ENCODE data around the gene SLC26A4. TPM values are rescaled to one million over a fixed set of nuclear protein-coding genes. Genes with fewer than 3 reads are reported as not detected.

SLC26A4 gene
- total and polyA plus RNA-seq, 5 donors: 0.23 to 0.84 (median 0.37) TPM

DNA sequence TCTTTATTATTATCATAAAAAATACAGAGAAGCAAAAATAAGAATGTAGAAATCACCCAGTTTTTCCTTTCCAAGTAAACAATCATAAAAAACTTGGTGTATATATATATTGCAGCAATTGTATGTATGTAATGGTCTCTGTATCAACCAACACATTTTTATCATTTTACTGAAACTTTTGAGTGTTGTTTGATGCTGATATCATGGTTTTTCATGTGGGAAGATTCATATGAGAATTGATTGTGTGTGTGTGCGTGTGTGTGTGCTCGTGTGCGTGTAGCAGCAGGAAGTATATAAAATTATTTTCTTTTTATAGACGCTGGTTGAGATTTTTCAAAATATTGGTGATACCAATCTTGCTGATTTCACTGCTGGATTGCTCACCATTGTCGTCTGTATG, 22.3 kb downstream of the SLC26A4 start:
- H3K27me3 ChIP-seq (ENCODE audit: control insufficient read depth, insufficient read depth): no peaks in the 10 kb centered on the region
- 88% methylated on average over 5 of the region's 5 CpGs for WGBS
- ATAC-seq (no peak), DNase-seq (no peak)
- no peaks in the 10 kb centered on the region for H3K9me3 ChIP-seq (ENCODE audit: control insufficient read depth, low read length)
- H3K4me1 ChIP-seq (ENCODE audit: control insufficient read depth, insufficient read depth, low read length): no peaks in the 10 kb centered on the region
- H3K27ac ChIP-seq (ENCODE audit: low read length): no peak overlapping the region
- intact Hi-C loops (cut with DNase I): no loop called here
- no peak overlapping the region for H3K4me3 ChIP-seq (ENCODE audit: low read length)

DNA sequence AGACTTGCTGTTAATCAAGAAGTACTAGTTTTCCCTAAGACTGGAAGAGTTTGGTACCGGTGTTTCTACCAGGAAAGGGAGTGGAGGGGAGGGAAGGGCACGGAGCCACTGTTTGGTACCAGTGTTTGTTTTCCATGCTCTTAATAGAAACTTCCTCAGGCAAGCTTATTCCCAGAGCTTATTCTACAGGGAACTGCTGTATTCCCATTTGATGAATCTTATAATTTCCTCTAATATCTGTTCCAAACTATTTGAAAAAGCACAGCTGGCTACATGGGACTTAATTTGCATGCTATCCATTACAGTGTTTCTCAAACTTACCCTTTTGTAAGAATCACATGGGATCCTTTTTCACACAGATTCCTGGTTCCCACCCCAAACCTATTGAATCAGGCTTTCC, 23.7 kb downstream of the SLC26A4 start:
- ATAC-seq (no peak), DNase-seq (no peak)
- intact Hi-C loops (cut with DNase I): no loop called here
- Histone ChIP-seq H3K27ac (ENCODE audit: low read length) (no peak overlapping the region), H3K4me1 (ENCODE audit: control insufficient read depth, insufficient read depth, low read length) (no peaks in the 10 kb centered on the region), H3K9me3 (ENCODE audit: control insufficient read depth, low read length) (no peaks in the 10 kb centered on the region), H3K4me3 (ENCODE audit: low read length) (no peak overlapping the region), H3K27me3 (ENCODE audit: control insufficient read depth, insufficient read depth) (no peaks in the 10 kb centered on the region)
- 56% methylated on average over 2 of the region's 2 CpGs for WGBS

DNA sequence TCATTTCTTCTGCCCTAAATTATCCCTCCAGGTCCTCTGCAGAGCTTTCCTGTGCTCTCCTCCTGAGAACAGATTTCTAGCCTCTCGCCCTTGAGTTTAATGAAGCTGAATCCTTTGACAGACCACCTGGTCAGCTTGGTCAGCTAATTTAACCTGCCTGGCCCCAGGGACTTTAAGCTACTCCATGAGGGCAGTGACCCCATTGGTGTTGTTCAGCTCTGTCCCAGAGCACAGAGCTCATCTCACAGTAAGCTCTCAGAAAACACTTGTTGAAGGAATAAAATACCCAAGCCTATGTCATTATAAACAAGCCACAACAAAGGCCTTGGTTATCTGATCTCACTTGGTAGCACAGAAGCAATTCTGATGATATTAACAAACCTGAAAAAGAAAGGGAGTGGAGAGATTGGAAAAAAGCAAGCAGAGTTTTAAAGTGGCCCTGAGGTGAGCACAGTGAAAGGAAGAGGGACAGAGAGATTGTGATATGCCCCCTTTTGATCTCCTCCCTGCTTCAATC, 24.4 kb downstream of the SLC26A4 start:
- intact Hi-C loops (cut with DNase I): no loop called here
- WGBS: 94% methylated on average over 1 of the region's 1 CpG
- H3K27ac ChIP-seq (ENCODE audit: low read length): no peak overlapping the region
- no peaks in the 10 kb centered on the region for H3K27me3 ChIP-seq (ENCODE audit: control insufficient read depth, insufficient read depth)
- no peak overlapping the region for H3K4me3 ChIP-seq (ENCODE audit: low read length)
- H3K4me1 ChIP-seq (ENCODE audit: control insufficient read depth, insufficient read depth, low read length): no peaks in the 10 kb centered on the region
- no peaks in the 10 kb centered on the region for H3K9me3 ChIP-seq (ENCODE audit: control insufficient read depth, low read length)
- DNase-seq (no peak), ATAC-seq (no peak)

DNA sequence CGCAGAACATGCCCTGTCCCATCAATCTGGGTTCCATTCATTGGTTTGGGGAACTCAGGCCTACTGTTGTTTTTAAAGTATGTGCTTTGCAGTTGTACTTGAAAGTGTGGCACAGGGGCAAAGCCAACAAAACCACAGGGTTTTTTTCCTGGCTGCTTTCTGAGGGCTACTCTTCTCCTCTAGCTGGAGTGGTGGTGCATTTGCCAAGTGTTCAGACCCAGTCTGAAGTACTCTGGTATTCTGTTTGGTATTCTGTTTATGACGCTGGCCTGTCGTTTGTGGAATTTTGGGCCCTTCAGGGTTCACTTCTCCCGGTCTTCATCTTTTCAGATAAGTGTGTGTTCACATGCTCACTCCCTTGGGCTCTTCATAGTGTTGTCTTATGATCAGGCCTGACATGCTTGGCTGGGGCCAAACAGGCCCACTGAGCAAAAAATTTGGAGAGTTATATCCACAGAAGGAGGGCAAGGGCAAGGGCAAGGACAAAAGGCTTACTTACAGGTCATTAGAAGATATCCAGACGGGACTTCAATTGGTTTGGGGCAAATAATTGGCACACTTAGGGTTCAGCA, 26.3 kb downstream of the SLC26A4 start:
- H3K27ac ChIP-seq (ENCODE audit: low read length): no peak overlapping the region
- 81% methylated on average over 5 of the region's 5 CpGs for WGBS
- intact Hi-C loops (cut with DNase I): no loop called here
- no peak for DNase-seq
- peaks cover 2% of the 10 kb centered on the region for H3K4me1 ChIP-seq (ENCODE audit: control insufficient read depth, insufficient read depth, low read length)
- H3K27me3 ChIP-seq (ENCODE audit: control insufficient read depth, insufficient read depth): no peaks in the 10 kb centered on the region
- ATAC-seq: no peak
- no peaks in the 10 kb centered on the region for H3K9me3 ChIP-seq (ENCODE audit: control insufficient read depth, low read length)
- H3K4me3 ChIP-seq (ENCODE audit: low read length): no peak overlapping the region

DNA sequence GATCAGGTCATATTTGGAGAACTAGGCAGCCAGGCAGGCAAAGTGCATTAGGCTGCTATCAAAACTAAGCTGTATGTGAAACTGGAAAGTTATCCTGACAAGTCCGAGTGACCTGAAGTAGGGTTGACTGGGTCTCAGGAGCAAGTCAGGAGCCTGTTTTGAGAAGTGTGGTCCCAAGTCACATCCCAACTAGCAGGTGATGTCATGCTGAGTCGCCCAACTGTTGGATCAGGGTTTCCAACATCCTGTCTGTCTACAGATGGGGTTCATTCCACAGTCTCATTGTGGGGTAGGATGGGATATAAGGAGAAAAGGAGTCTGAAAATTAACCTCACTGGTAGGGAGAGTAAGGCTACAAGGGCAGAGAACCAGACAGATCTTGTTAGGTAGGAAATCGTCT, 27.0 kb downstream of the SLC26A4 start:
- Histone ChIP-seq H3K9me3 (ENCODE audit: control insufficient read depth, low read length) (no peaks in the 10 kb centered on the region), H3K4me1 (ENCODE audit: control insufficient read depth, insufficient read depth, low read length) (peaks cover 2% of the 10 kb centered on the region), H3K27me3 (ENCODE audit: control insufficient read depth, insufficient read depth) (no peaks in the 10 kb centered on the region), H3K27ac (ENCODE audit: low read length) (no peak overlapping the region), H3K4me3 (ENCODE audit: low read length) (no peak overlapping the region)
- ATAC-seq (no peak), DNase-seq (no peak)
- WGBS: 77% methylated on average over 3 of the region's 3 CpGs
- intact Hi-C loops (cut with DNase I): no loop called here

DNA sequence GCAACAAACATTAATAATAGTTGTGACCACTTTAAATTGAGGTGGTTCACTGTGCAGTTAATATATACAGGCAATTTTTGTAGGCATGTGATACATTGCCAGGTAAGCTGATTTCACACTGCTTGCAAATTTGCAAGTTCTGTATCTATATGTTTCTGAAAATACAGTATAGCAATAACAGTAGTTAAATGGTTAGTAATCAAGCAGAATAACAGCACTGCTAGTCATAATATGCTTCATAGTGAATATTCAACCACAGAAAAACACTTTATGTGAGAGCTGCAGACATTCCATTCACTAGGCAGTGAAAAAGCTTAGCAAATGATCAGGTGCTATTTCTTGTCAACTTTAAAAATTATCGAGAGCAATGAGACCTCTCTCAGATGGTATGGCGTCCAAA, 28.9 kb downstream of the SLC26A4 start:
- intact Hi-C loops (cut with DNase I): no loop called here
- DNase-seq: no peak
- H3K4me3 ChIP-seq (ENCODE audit: low read length): no peak overlapping the region
- no peak for ATAC-seq
- WGBS: 96% methylated on average over 2 of the region's 2 CpGs
- no peaks in the 10 kb centered on the region for H3K9me3 ChIP-seq (ENCODE audit: control insufficient read depth, low read length)
- H3K27ac ChIP-seq (ENCODE audit: low read length): no peak overlapping the region
- H3K27me3 ChIP-seq (ENCODE audit: control insufficient read depth, insufficient read depth): no peaks in the 10 kb centered on the region
- peaks cover 3% of the 10 kb centered on the region for H3K4me1 ChIP-seq (ENCODE audit: control insufficient read depth, insufficient read depth, low read length)

DNA sequence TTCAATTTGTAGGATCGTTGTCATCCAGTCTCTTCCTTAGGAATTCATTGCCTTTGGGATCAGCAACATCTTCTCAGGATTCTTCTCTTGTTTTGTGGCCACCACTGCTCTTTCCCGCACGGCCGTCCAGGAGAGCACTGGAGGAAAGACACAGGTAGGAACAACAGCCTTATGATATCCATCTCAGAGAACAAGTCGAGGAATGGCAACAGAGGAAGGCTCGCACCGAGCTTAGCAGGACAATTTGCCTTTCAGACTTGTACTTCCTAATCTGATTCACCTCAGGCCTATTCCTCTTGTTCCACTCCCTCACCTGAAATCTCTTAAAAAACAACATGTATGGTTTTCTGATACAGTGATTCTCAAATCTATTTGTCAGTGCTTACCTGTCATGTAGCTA, 29.5 kb downstream of the SLC26A4 start:
- ATAC-seq: no peak
- Histone ChIP-seq H3K9me3 (ENCODE audit: control insufficient read depth, low read length) (no peaks in the 10 kb centered on the region), H3K27me3 (ENCODE audit: control insufficient read depth, insufficient read depth) (no peaks in the 10 kb centered on the region), H3K27ac (ENCODE audit: low read length) (no peak overlapping the region), H3K4me3 (ENCODE audit: low read length) (no peak overlapping the region), H3K4me1 (ENCODE audit: control insufficient read depth, insufficient read depth, low read length) (peaks cover 3% of the 10 kb centered on the region)
- no peak for DNase-seq
- WGBS: 90% methylated on average over 7 of the region's 7 CpGs
- intact Hi-C loops (cut with DNase I): no loop called here

DNA sequence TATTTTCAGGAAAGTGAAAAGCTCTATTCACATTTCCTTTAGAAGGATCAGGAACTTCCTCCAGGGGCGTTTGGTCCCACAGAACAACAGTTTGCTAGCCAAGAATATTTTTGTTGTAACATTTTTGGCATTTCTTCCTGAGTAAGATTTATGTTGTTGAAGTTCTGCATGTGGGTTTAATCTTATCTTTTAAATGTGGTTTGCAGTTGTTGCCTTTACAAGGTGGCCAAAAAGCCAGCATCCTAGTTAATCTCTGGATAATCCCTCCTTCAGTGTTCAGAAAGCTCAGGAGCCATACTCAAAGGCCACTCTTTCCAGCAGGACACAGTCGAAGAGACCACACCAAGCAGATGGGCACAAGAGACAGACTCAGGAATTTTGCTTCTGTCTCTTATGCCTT, 30.0 kb downstream of the SLC26A4 start:
- Histone ChIP-seq H3K27me3 (ENCODE audit: control insufficient read depth, insufficient read depth) (no peaks in the 10 kb centered on the region), H3K4me3 (ENCODE audit: low read length) (no peak overlapping the region), H3K27ac (ENCODE audit: low read length) (no peak overlapping the region), H3K4me1 (ENCODE audit: control insufficient read depth, insufficient read depth, low read length) (peaks cover 3% of the 10 kb centered on the region), H3K9me3 (ENCODE audit: control insufficient read depth, low read length) (no peaks in the 10 kb centered on the region)
- no peak for DNase-seq
- ATAC-seq: no peak
- WGBS: 32% methylated on average over 2 of the region's 2 CpGs
- intact Hi-C loops (cut with DNase I): no loop called here

DNA sequence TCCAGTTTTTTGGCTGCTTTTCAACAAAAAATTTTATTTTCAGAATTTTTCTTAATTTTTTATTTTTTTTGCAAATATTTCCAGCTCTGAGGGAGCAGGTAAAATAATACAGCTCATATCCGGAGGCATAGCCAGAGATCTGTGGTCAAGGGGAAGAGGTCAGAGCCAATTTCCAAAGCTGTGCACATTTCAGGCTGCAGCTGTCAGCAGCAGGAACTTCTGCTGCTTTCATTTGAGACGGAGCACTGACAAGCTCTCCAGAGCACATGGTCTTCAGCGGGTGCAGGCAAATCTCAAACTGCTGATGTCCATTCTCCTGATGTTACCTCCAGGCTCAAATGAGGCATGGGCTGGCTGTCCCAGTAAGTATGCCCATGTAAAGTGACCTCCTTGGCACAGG, 31.1 kb downstream of the SLC26A4 start:
- H3K27ac ChIP-seq (ENCODE audit: low read length): no peak overlapping the region
- H3K9me3 ChIP-seq (ENCODE audit: control insufficient read depth, low read length): no peaks in the 10 kb centered on the region
- H3K4me1 ChIP-seq (ENCODE audit: control insufficient read depth, insufficient read depth, low read length): peaks cover 3% of the 10 kb centered on the region
- DNase-seq (no peak), ATAC-seq (peak; percentile 38 to 55)
- WGBS: 26% methylated on average over 3 of the region's 3 CpGs
- H3K27me3 ChIP-seq (ENCODE audit: control insufficient read depth, insufficient read depth): no peaks in the 10 kb centered on the region
- intact Hi-C loops (cut with DNase I): no loop called here
- no peak overlapping the region for H3K4me3 ChIP-seq (ENCODE audit: low read length)

DNA sequence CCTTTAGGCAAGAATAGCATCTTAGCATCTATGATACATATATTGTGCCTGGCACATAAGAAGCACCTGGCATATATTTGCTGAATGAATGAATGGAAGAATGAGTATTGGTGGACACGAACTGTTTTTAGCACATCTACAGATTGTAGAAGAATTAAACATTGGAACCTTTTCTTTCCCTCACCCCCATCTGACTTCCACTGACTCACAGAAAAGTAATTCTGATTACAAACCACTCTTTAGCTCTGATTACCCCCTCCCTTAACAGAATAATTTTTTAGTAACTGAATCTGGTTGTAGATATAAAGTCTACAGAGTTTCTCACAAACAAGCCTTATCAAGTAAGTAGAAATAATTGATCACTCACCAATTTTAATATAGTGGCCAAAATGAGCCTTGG, 31.9 kb downstream of the SLC26A4 start:
- ATAC-seq: no peak
- Histone ChIP-seq H3K9me3 (ENCODE audit: control insufficient read depth, low read length) (no peaks in the 10 kb centered on the region), H3K27me3 (ENCODE audit: control insufficient read depth, insufficient read depth) (no peaks in the 10 kb centered on the region), H3K27ac (ENCODE audit: low read length) (no peak overlapping the region), H3K4me1 (ENCODE audit: control insufficient read depth, insufficient read depth, low read length) (peaks cover 3% of the 10 kb centered on the region), H3K4me3 (ENCODE audit: low read length) (no peak overlapping the region)
- intact Hi-C loops (cut with DNase I): no loop called here
- WGBS: 73% methylated on average over 1 of the region's 1 CpG
- DNase-seq: no peak

DNA sequence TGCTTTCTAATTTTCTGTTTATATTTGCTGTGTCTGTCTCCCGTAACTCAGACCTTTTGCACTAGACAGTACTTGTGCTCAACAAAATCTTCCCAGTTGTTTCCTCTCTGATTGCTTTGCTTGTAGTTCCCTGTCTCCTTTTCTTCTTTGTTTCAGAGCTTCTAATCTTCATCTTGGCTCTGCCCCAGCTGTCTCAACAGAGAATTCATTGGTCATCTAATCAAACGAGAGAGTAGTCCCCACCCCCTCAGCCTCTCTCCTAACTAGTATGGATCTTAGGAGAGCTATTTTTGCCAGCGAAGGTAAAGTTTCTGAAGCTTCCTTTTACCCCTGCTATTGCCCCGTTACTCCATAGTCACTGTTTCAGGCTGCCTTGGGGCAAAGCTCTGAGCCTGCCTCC, 32.8 kb downstream of the SLC26A4 start:
- DNase-seq (no peak), ATAC-seq (no peak)
- H3K4me1 ChIP-seq (ENCODE audit: control insufficient read depth, insufficient read depth, low read length): peaks cover 3% of the 10 kb centered on the region
- no peaks in the 10 kb centered on the region for H3K27me3 ChIP-seq (ENCODE audit: control insufficient read depth, insufficient read depth)
- intact Hi-C loops (cut with DNase I): no loop called here
- 45% methylated on average over 4 of the region's 4 CpGs for WGBS
- H3K27ac ChIP-seq (ENCODE audit: low read length): no peak overlapping the region
- H3K9me3 ChIP-seq (ENCODE audit: control insufficient read depth, low read length): no peaks in the 10 kb centered on the region
- H3K4me3 ChIP-seq (ENCODE audit: low read length): no peak overlapping the region

DNA sequence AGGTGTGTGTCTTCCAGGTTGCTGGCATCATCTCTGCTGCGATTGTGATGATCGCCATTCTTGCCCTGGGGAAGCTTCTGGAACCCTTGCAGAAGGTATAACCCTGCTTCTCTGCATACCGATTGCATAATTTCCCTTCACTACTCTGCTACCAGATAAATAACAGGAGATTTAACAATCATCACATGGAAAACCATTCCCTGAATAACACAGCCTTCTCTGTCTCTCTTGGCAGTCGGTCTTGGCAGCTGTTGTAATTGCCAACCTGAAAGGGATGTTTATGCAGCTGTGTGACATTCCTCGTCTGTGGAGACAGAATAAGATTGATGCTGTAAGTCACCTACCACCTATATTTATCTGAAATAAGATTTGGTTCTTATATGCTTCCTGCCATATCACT, 33.8 kb downstream of the SLC26A4 start:
- peaks cover 3% of the 10 kb centered on the region for H3K4me1 ChIP-seq (ENCODE audit: control insufficient read depth, insufficient read depth, low read length)
- intact Hi-C loops (cut with DNase I): no loop called here
- ATAC-seq (peak in 1 of 2 donors; percentile 43), DNase-seq (no peak)
- WGBS: 31% methylated on average over 5 of the region's 5 CpGs
- H3K4me3 ChIP-seq (ENCODE audit: low read length): no peak overlapping the region
- H3K27me3 ChIP-seq (ENCODE audit: control insufficient read depth, insufficient read depth): no peaks in the 10 kb centered on the region
- no peak overlapping the region for H3K27ac ChIP-seq (ENCODE audit: low read length)
- no peaks in the 10 kb centered on the region for H3K9me3 ChIP-seq (ENCODE audit: control insufficient read depth, low read length)
